Measurements from ENCODE around the gene SLAMF9.

SLAMF9 gene

DNA sequence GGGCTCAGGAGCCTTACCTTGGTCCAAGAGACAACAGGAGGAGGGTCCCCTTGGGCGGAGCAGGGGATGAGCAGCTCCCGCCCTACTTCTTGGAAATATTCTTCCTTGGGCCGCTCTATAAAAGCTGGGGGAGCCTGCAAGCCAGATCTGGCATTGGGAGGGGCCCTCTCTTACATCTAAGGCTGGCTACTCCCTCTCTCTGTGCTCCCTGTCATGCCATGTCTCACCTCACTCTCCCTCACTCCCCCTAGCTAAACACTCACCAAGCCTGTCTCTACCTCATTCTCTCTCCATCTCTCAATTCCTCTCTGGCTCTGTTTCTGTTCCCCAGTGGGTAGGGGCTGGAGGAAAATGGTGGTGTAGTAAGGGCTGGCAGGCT, 22.3 kb downstream of the SLAMF9 start:
- WGBS, 2 donors (ENCODE audit: extremely low coverage in 2 of 2, insufficient read length in 2 of 2, insufficient replicate concordance in 1 of 2), result no CpG with 5 or more reads among the region's 3 CpGs
- Histone ChIP-seq H2BK5ac (ENCODE audit: low read length) (no peak overlapping the region), H2BK12ac (ENCODE audit: low read length) (no peak overlapping the region), H3K18ac (ENCODE audit: low read length) (no peak overlapping the region), H3K4me3 (ENCODE audit: low read length in 2 of 2) (no peak overlapping the region), H4K91ac (ENCODE audit: low read depth, low read length, poor library complexity) (no peak overlapping the region), H2AK5ac (ENCODE audit: low read depth, low read length) (peak overlapping the region; percentile 17), H3K14ac (ENCODE audit: low read length) (no peak overlapping the region), H3K4me2 (ENCODE audit: insufficient read depth, low read length, poor library complexity, severe bottlenecking) (no peak overlapping the region), H3K27me3 (ENCODE audit: control insufficient read depth in 3 of 3, insufficient read depth in 3 of 3, low read depth in 1 of 3, low read length in 3 of 3) (peaks cover 0 to 2% (median 0%) of the 10 kb centered on the region in 3 experiments), H3K36me3 (replicated peaks in 1 of 2; ENCODE audit: control insufficient read depth in 2 of 2, insufficient read depth in 2 of 2, low read length in 2 of 2) (peaks cover 33 to 61% of the 10 kb centered on the region in 2 donors), H4K8ac (ENCODE audit: low read depth, low read length) (no peak overlapping the region), H3K9me3 (replicated peaks in 1 of 2; ENCODE audit: control insufficient read depth in 2 of 2, insufficient read depth in 1 of 2, low read depth in 1 of 2, low read length in 2 of 2) (no peaks in the 10 kb centered on the region), H3K79me1 (ENCODE audit: low read depth, low read length) (no peaks in the 10 kb centered on the region), H2BK120ac (ENCODE audit: low read depth, low read length) (no peak overlapping the region), H2AFZ (ENCODE audit: low read length) (no peak overlapping the region), H3K9ac (ENCODE audit: low read depth, low read length, poor library complexity) (no peak overlapping the region), H2BK15ac (ENCODE audit: low read length) (no peak overlapping the region), H3K27ac (replicated peaks; ENCODE audit: low read length) (no peak overlapping the region), H3K4ac (ENCODE audit: low read length) (no peak overlapping the region), H3K23ac (ENCODE audit: low read depth, low read length, poor library complexity) (no peak overlapping the region), H3K4me1 (ENCODE audit: control insufficient read depth in 2 of 2, insufficient read depth in 1 of 2, low read depth in 1 of 2, low read length in 2 of 2) (peaks cover 3% of the 10 kb centered on the region in 2 donors)
- no peak for DNase-seq (ENCODE audit: low spot score)

DNA sequence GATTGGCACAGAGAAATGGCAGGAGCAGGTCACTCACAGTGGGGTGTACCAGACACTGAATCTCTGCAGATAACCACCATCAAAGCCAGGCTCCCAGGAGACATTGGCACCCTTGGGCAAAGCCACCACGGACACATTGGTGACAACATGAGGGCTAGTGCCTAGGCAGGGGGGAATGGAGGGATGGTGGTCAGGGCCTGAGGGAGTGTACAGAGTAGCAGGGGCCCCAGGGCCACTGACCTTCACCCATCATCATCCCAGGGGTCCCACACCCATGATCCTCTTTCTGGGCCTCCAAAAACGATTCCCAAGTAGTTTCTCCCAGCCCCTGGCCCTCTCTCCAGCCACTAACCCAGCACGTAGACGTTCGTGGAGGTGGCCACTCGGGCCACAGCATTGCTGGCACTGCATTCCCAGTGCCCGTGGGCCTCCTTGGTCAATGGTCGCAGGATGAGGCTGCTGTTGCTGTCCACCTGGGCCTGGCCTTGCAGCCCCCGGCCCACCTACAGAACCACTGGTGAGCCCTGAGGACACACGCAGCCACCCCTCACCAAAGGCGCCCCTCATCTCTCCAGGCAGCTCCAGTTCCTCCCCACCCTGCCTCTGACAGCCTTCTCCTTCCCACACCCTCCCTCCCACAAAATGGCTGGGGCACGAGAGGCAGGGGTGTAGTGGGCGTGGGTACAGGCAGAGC, 22.8 kb downstream of the SLAMF9 start:
- Histone ChIP-seq H3K4me2 (ENCODE audit: insufficient read depth, low read length, poor library complexity, severe bottlenecking) (no peak overlapping the region), H3K27me3 (ENCODE audit: control insufficient read depth in 3 of 3, insufficient read depth in 3 of 3, low read depth in 1 of 3, low read length in 3 of 3) (peaks cover 0 to 2% (median 0%) of the 10 kb centered on the region in 3 experiments), H3K4me3 (ENCODE audit: low read length in 2 of 2) (no peak overlapping the region), H2BK120ac (ENCODE audit: low read depth, low read length) (no peak overlapping the region), H4K8ac (ENCODE audit: low read depth, low read length) (no peak overlapping the region), H3K27ac (replicated peaks; ENCODE audit: low read length) (no peak overlapping the region), H3K9ac (ENCODE audit: low read depth, low read length, poor library complexity) (no peak overlapping the region), H2BK12ac (ENCODE audit: low read length) (no peak overlapping the region), H3K14ac (ENCODE audit: low read length) (no peak overlapping the region), H3K79me1 (ENCODE audit: low read depth, low read length) (no peaks in the 10 kb centered on the region), H2BK5ac (ENCODE audit: low read length) (peak overlapping the region; percentile 35), H3K4me1 (ENCODE audit: control insufficient read depth in 2 of 2, insufficient read depth in 1 of 2, low read depth in 1 of 2, low read length in 2 of 2) (peaks cover 0 to under 1% of the 10 kb centered on the region in 2 donors), H3K36me3 (replicated peaks in 1 of 2; ENCODE audit: control insufficient read depth in 2 of 2, insufficient read depth in 2 of 2, low read length in 2 of 2) (peaks cover 33 to 61% of the 10 kb centered on the region in 2 donors), H2AK5ac (ENCODE audit: low read depth, low read length) (peak overlapping the region; percentile 17), H3K18ac (ENCODE audit: low read length) (no peak overlapping the region), H3K9me3 (replicated peaks in 1 of 2; ENCODE audit: control insufficient read depth in 2 of 2, insufficient read depth in 1 of 2, low read depth in 1 of 2, low read length in 2 of 2) (no peaks in the 10 kb centered on the region), H3K4ac (ENCODE audit: low read length) (no peak overlapping the region), H4K91ac (ENCODE audit: low read depth, low read length, poor library complexity) (no peak overlapping the region), H2BK15ac (ENCODE audit: low read length) (no peak overlapping the region), H3K23ac (ENCODE audit: low read depth, low read length, poor library complexity) (no peak overlapping the region), H2AFZ (ENCODE audit: low read length) (no peak overlapping the region)
- no CpG with 5 or more reads among the region's 13 CpGs for WGBS, 2 donors (ENCODE audit: extremely low coverage in 2 of 2, insufficient read length in 2 of 2, insufficient replicate concordance in 1 of 2)
- DNase-seq (ENCODE audit: low spot score), result no peak

DNA sequence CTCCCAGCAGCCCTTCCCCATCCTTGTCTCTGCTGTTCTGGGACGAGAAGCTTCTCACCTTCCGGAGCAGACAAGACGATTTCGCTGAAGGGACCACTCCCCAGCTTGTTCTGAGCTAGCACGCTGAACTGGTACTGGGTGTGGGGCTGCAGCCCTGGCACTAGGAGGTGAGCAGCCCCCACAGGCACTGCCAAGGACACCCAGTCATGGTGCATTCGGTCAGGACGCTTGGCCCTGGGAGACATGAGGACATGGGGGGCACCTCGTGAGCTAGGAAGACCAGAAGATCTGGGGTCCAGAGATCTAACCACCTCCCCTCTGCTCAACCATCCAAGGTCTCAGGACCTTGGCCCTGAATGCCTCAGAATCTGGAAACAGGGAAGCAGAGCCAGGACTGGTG, 23.4 kb downstream of the SLAMF9 start:
- DNase-seq (ENCODE audit: low spot score), result no peak
- Histone ChIP-seq H3K23ac (ENCODE audit: low read depth, low read length, poor library complexity) (peak overlapping the region; percentile 17), H3K4me1 (ENCODE audit: control insufficient read depth in 2 of 2, insufficient read depth in 1 of 2, low read depth in 1 of 2, low read length in 2 of 2) (peaks cover 2 to 5% of the 10 kb centered on the region in 2 donors), H3K9me3 (replicated peaks in 1 of 2; ENCODE audit: control insufficient read depth in 2 of 2, insufficient read depth in 1 of 2, low read depth in 1 of 2, low read length in 2 of 2) (no peaks in the 10 kb centered on the region), H3K14ac (ENCODE audit: low read length) (no peak overlapping the region), H3K18ac (ENCODE audit: low read length) (no peak overlapping the region), H2BK120ac (ENCODE audit: low read depth, low read length) (no peak overlapping the region), H2BK15ac (ENCODE audit: low read length) (no peak overlapping the region), H4K91ac (ENCODE audit: low read depth, low read length, poor library complexity) (no peak overlapping the region), H3K4me2 (ENCODE audit: insufficient read depth, low read length, poor library complexity, severe bottlenecking) (no peak overlapping the region), H4K8ac (ENCODE audit: low read depth, low read length) (no peak overlapping the region), H3K4ac (ENCODE audit: low read length) (no peak overlapping the region), H3K36me3 (replicated peaks in 1 of 2; ENCODE audit: control insufficient read depth in 2 of 2, insufficient read depth in 2 of 2, low read length in 2 of 2) (peaks cover 30 to 57% of the 10 kb centered on the region in 2 donors), H3K9ac (ENCODE audit: low read depth, low read length, poor library complexity) (no peak overlapping the region), H3K27ac (replicated peaks; ENCODE audit: low read length) (no peak overlapping the region), H2AK5ac (ENCODE audit: low read depth, low read length) (no peak overlapping the region), H3K4me3 (ENCODE audit: low read length in 2 of 2) (no peak overlapping the region), H3K79me1 (ENCODE audit: low read depth, low read length) (no peaks in the 10 kb centered on the region), H3K27me3 (ENCODE audit: control insufficient read depth in 3 of 3, insufficient read depth in 3 of 3, low read depth in 1 of 3, low read length in 3 of 3) (peaks cover 0 to 2% (median 0%) of the 10 kb centered on the region in 3 experiments), H2BK12ac (ENCODE audit: low read length) (no peak overlapping the region), H2BK5ac (ENCODE audit: low read length) (no peak overlapping the region), H2AFZ (ENCODE audit: low read length) (no peak overlapping the region)
- no CpG with 5 or more reads among the region's 8 CpGs for whole genome bisulfite sequencing, 2 donors (ENCODE audit: extremely low coverage in 2 of 2, insufficient read length in 2 of 2, insufficient replicate concordance in 1 of 2)

DNA sequence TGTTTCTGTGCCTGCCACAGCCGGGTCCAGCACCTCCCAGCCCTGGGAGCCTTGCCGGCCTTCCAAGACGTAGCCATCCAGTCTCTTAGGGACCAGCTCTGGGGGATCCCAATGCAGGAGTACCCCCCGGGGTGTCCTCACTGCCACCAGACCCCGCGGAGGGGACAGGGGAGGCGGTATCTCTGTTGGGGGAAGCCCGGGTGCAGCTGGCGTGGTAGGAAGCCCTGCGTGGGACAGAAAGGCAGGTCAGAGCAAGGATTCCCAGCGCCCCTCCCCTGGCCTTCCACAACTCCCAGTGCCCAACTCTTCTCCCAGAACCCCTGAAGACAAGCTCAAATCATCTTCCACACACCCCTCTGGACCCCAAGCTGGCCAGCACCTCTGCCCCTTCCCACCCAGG, 23.8 kb downstream of the SLAMF9 start:
- Histone ChIP-seq H3K23ac (ENCODE audit: low read depth, low read length, poor library complexity) (no peak overlapping the region), H4K91ac (ENCODE audit: low read depth, low read length, poor library complexity) (no peak overlapping the region), H3K36me3 (replicated peaks in 1 of 2; ENCODE audit: control insufficient read depth in 2 of 2, insufficient read depth in 2 of 2, low read length in 2 of 2) (peaks cover 30 to 54% of the 10 kb centered on the region in 2 donors), H3K27ac (replicated peaks; ENCODE audit: low read length) (no peak overlapping the region), H2BK120ac (ENCODE audit: low read depth, low read length) (no peak overlapping the region), H2BK12ac (ENCODE audit: low read length) (no peak overlapping the region), H3K9me3 (replicated peaks in 1 of 2; ENCODE audit: control insufficient read depth in 2 of 2, insufficient read depth in 1 of 2, low read depth in 1 of 2, low read length in 2 of 2) (no peaks in the 10 kb centered on the region), H3K27me3 (ENCODE audit: control insufficient read depth in 3 of 3, insufficient read depth in 3 of 3, low read depth in 1 of 3, low read length in 3 of 3) (peaks cover 0 to 3% (median 0%) of the 10 kb centered on the region in 3 experiments), H2BK5ac (ENCODE audit: low read length) (no peak overlapping the region), H2BK15ac (ENCODE audit: low read length) (no peak overlapping the region), H3K4me3 (ENCODE audit: low read length in 2 of 2) (no peak overlapping the region), H3K18ac (ENCODE audit: low read length) (no peak overlapping the region), H2AK5ac (ENCODE audit: low read depth, low read length) (no peak overlapping the region), H3K4me1 (ENCODE audit: control insufficient read depth in 2 of 2, insufficient read depth in 1 of 2, low read depth in 1 of 2, low read length in 2 of 2) (peaks cover 3 to 7% of the 10 kb centered on the region in 2 donors), H3K4ac (ENCODE audit: low read length) (no peak overlapping the region), H3K14ac (ENCODE audit: low read length) (no peak overlapping the region), H3K9ac (ENCODE audit: low read depth, low read length, poor library complexity) (no peak overlapping the region), H3K79me1 (ENCODE audit: low read depth, low read length) (no peaks in the 10 kb centered on the region), H2AFZ (ENCODE audit: low read length) (no peak overlapping the region), H3K4me2 (ENCODE audit: insufficient read depth, low read length, poor library complexity, severe bottlenecking) (no peak overlapping the region), H4K8ac (ENCODE audit: low read depth, low read length) (no peak overlapping the region)
- DNase-seq (ENCODE audit: low spot score), result no peak
- no CpG with 5 or more reads among the region's 11 CpGs for WGBS, 2 donors (ENCODE audit: extremely low coverage in 2 of 2, insufficient read length in 2 of 2, insufficient replicate concordance in 1 of 2)
